ENCODE data around the gene ELL2. TPM values are rescaled to one million over a fixed set of nuclear protein-coding genes. Genes with fewer than 3 reads are reported as not detected.
"Not testable (repeated sequence)": the region's sequence is repeated elsewhere in the genome, so short reads cannot be mapped to it uniquely, and the experiment has no call there.

Gene ELL2
- total RNA-seq, 1 donor from 2014 or later: 49.0 TPM

GRCh38 chr5:95880081-95880926 lies 81.3 kb downstream of the ELL2 start:
- no peak for DNase-seq (ENCODE audit: low spot score)

DNA sequence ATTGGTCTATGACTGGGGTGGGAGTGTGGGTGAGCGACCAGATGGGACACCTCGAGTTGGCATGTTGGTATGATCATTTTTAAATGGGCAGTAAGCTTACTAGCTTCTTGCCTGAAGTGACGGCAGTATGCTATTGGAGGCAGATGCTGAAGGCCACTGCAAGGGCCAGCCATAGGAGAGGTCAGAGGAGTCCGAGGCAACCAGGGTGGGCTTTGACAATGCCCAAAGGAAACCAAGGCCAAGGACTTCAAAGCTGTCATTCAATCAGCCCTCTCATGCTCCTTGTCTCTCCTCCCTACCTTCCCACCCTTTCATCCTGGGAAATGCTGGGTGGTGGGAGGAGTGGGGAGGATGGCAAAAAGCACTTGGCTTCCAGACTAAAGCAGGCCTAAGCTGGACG lies 82.0 kb downstream of the ELL2 start:
- DNase-seq (ENCODE audit: low spot score): no peak

GRCh38 chr5:95878417-95879323 lies 83.0 kb downstream of the ELL2 start:
- no peak for DNase-seq (ENCODE audit: low spot score)

DNA sequence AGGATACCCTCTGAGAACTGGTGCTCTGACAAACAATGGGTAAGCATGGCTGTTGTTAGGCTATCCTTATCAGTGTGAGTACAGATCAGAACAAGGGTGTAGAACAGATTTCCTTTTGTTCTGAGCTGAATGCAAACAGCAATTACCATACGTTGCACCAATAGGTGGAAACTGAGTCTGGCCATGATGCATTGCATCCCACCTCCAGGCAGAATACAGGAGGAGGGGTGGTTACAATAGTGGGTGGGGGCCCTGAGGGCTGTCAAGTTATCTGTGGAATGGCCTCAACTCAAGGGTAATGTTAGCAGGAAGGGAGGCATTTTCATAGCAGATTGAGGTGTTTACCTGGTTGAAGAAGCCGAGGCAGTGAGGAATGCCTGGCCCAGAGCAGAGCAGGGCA lies 84.9 kb downstream of the ELL2 start:
- DNase-seq (ENCODE audit: low spot score): no peak

DNA sequence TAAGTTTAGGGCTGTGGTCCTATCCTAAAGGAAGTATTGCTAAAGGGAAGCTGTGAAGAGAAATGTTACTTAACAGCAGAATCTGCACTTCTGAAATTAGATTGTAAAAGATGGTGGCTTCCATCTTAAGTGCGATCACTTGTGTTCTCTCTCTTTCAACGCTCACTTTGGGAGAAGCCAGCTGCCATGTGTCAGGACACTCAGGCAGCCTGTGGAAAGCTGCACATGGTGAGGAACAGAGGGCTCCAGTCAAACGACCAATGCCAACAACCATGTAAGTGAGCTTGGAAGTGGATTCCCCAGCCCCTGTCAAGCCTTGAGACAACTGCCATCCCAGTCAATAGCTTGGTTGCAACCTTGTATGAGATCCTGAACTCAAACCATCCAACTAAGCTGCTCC lies 87.4 kb downstream of the ELL2 start:
- DNase-seq (ENCODE audit: low spot score): no peak

DNA sequence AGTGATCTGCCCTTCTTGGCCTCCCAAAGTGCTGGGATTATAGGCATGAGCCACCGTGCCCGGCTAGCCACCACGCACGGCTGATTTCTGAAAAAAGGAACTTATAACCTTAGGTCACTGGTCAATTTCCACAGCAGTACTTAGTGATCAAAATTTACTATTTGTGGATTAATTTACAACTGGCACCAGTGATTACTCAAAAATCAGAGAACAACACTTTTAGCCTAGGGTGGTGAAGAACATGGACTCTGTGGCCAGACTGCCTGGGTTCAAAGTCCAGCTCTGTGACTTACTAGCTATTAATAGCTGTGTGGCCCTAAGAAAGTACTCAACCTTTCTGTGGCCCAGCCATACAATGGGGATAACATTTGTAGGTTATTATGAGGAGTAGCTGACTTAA lies 88.3 kb downstream of the ELL2 start:
- no peak for DNase-seq (ENCODE audit: low spot score)

- no peak for DNase-seq (ENCODE audit: low spot score)
Measured at GRCh38 chr5:95872346-95873268, 89.0 kb downstream of the ELL2 start.

DNA sequence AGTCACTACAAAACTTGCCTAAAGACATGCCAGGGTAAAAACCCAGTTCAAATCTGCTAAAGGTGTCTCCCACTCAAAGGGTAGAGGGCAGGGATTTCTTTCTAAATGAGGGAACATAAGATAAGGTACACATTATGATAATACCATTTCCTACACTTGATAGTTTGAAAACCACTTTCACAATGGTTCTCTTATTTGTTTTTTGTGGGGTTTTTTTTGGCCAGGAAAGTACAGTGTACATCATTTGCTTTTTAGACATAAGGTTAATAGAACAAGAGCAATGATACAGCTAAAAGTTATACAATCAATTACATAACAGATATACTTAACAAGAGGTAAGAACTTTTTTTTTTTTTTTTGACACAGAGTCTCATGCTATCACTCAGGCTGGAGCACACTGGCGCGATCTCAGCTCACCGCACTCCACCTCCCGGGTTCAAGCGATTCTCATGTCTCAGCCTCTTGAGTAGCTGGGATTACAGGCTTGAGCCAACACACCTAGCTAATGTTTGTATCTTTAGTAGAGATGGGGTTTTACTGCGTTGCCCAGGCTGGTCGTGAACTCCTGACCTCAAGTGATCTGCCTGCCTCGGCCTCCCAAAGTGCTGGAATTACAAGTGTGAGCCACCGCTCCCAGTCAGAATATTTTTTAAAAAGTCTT lies 90.4 kb downstream of the ELL2 start:
- DNase-seq (ENCODE audit: low spot score): no peak

GRCh38 chr5:95870105-95870672 lies 91.5 kb downstream of the ELL2 start:
- DNase-seq (ENCODE audit: low spot score): no peak

DNA sequence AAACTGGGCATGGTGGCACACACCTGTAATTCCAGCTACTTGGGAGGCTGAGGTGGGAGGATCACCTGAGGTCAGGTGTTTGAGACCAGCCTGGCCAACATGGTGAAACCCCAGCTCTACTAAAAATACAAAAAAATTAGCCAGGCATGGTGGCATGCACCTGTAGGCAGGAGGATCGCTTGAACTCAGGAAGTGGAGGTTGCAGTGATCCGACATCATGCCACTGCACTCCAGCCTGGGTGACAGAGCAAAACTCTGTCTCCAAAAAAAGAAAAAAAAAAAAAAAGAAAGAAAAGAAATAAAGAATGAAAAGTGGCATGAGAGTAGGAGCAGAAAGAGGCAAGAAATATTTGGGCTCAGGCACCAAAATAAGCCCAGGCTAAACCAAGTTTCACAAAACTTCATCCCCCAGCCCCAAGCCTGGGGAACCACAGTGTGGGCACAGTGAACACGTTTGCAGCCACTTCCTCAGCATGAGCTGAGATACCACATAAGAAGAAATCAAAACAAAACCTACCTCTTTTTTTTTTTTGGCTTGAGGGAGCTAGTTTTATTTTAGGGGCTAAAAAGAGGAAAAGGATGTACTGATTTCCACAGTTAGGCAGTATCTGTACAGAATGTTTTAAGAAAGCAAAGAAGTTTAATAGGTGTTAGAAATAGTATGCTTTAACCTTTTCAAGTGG lies 92.3 kb downstream of the ELL2 start:
- not testable (repeated sequence) for DNase-seq (ENCODE audit: low spot score)

- no peak for DNase-seq (ENCODE audit: low spot score)
Measured at GRCh38 chr5:95868136-95868535, 93.5 kb downstream of the ELL2 start.

DNA sequence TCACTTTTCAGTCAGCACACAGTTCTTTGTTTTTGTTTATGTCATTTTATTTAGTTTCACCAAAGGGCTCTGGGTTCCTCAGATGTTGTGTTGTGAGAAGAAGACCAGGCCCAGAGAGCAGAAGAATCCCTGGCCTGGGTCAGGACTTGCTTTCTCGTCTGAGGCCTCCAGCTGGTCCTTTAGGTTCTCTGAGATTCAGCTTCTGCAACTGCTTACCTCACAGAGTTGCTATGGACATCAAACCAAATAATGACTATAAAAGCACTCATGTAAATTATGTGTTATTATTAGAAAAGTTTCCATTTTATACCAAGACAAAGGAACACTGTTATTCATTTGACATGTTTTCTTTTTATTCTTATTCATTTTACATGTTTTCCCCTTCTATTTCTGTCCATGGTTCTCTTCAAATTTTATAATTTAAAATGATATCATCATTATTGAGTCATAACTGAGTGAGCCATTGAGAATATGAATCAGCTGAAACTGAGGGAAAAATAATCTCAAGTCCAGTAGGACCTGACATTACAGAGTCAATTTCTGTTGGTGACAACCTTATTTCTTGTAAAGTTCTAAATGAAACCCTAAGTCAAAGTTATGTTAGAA lies 95.1 kb downstream of the ELL2 start:
- DNase-seq (ENCODE audit: low spot score): no peak

DNA sequence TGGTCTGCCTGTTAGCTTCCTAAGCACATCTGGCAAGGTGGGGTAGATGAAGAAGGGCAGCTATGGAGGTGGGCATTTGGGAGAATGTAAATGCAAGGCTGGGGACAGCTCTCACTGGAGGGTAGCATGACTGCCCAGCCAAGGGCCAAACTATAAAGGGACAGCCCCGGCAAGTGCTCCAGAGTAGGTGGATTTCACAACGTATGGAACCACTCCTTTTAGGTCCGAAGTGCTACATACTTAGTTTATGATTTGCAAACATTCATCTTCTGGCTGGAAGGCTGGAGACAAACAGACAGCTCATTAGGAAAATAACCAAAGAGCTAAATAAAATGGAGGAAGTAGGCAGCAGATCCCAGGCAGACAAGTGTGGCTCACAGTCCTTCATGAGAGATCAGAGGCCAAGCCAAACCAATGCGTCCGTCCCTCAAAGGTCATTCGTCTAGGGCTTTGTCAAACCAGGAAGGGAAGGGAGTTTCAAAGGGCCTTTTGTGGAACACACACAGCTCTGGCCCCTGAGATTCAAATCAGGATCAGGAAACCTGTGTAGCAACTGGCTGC lies 96.6 kb downstream of the ELL2 start:
- no peak for DNase-seq (ENCODE audit: low spot score)

- DNase-seq (ENCODE audit: low spot score): no peak
Measured at GRCh38 chr5:95864456-95864855, 97.2 kb downstream of the ELL2 start.

GRCh38 chr5:95863383-95863757 lies 98.3 kb downstream of the ELL2 start:
- peak; percentile 38 for DNase-seq (ENCODE audit: low spot score)

DNA sequence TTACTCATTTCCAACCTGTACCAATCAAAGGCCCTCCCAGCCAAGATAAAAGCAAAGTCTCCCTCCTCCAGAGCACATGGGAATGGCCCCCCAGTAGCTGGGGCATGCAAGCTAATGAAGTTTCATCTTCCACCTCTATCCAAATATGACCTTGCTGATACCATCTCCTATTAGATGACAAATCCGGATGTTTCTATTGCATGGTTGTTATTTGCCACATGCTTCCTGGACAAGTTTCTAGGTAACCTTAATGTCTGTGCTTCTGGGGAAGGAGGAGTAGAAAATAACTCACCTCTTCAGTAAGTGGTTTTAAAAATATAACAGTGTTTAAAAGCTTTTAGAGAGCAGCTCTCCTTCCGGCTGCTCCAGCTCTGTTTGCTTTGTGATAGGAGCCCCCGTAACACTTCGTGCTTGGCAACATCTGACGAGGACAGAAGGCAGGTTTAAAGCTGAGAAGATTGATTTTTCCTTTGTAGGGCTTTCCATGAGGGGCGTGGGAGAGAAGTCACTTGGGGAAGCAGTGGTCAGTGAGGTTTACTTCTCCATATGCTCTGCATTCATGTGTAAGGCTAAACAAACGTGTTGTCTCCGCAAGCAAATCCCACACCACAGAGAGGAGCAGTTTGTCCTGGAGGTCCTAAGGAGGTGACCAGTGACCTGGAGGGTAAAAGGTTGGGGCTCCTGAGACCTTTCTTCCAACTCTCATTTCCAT lies 98.8 kb downstream of the ELL2 start:
- no peak for DNase-seq (ENCODE audit: low spot score)

- no peak for DNase-seq (ENCODE audit: low spot score)
Measured at GRCh38 chr5:95861864-95862561, 99.6 kb downstream of the ELL2 start.

GRCh38 chr5:95861221-95861863 lies 100.3 kb downstream of the ELL2 start:
- DNase-seq (ENCODE audit: low spot score): peak; percentile 75

Measured in mucosa of gallbladder (tissue), 1 donor.